ENCODE data around the gene ZDHHC12. TPM values are rescaled to one million over a fixed set of nuclear protein-coding genes. Genes with fewer than 3 reads are reported as not detected.

ZDHHC12 gene
- total and polyA plus RNA-seq, 2 of the 13 experiments (the other 11 are each of a cell fraction or from before 2014, with no cell fraction given) = 25.4 to 28.0 TPM

DNA sequence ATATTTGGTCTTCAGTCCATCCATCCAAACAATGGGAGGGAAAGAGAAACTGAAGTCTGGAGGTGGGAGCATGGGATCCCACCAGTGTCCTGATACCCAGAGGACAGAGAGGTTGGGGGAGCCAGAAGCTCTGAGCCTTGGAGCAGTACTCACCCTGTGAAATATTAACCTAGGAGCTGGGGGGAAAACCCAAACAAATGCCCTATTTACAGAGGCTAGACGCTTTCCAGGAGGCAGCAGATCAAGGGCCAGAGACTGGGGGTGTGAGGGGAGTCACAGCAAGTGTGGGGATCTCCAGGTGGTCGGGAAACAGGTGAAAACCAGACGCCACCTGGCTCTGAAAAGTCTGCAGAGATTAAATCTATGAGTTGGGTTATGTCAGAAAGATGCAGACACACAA lies 41.6 kb upstream of the ZDHHC12 start (continued):
- TF ChIP-seq, protein P1, sequence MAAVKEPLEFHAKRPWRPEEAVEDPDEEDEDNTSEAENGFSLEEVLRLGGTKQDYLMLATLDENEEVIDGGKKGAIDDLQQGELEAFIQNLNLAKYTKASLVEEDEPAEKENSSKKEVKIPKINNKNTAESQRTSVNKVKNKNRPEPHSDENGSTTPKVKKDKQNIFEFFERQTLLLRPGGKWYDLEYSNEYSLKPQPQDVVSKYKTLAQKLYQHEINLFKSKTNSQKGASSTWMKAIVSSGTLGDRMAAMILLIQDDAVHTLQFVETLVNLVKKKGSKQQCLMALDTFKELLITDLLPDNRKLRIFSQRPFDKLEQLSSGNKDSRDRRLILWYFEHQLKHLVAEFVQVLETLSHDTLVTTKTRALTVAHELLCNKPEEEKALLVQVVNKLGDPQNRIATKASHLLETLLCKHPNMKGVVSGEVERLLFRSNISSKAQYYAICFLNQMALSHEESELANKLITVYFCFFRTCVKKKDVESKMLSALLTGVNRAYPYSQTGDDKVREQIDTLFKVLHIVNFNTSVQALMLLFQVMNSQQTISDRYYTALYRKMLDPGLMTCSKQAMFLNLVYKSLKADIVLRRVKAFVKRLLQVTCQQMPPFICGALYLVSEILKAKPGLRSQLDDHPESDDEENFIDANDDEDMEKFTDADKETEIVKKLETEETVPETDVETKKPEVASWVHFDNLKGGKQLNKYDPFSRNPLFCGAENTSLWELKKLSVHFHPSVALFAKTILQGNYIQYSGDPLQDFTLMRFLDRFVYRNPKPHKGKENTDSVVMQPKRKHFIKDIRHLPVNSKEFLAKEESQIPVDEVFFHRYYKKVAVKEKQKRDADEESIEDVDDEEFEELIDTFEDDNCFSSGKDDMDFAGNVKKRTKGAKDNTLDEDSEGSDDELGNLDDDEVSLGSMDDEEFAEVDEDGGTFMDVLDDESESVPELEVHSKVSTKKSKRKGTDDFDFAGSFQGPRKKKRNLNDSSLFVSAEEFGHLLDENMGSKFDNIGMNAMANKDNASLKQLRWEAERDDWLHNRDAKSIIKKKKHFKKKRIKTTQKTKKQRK (IDR thresholded peaks at IDR 0.05; ENCODE audit: low read length) = no peak
- TF ChIP-seq SALL1 (CRISPR knock-in tag; IDR thresholded peaks at IDR 0.05) = 0 out of 2 replicates have a peak, but pooled peaks have one; percentile 9
- TF ChIP-seq, protein P2, sequence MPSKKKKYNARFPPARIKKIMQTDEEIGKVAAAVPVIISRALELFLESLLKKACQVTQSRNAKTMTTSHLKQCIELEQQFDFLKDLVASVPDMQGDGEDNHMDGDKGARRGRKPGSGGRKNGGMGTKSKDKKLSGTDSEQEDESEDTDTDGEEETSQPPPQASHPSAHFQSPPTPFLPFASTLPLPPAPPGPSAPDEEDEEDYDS (CRISPR knock-in tag; IDR thresholded peaks at IDR 0.05) = 0 out of 2 replicates have a peak, but pooled peaks have one; percentile 21
- no peak for TF ChIP-seq NBN (conservative IDR thresholded peaks at IDR 0.05)
- TF ChIP-seq RBM22 (optimal IDR thresholded peaks at IDR 0.05; ENCODE audit: low read length) = no peak
- no peak for TF ChIP-seq NFYB (CRISPR knock-in tag; IDR thresholded peaks at IDR 0.05)
- no peak for TF ChIP-seq ZNF75D (CRISPR knock-in tag; IDR thresholded peaks at IDR 0.05; ENCODE audit: borderline replicate concordance)
- no peak for TF ChIP-seq ZFP36L2 (CRISPR knock-in tag; IDR thresholded peaks at IDR 0.05)
- TF ChIP-seq, protein P3, sequence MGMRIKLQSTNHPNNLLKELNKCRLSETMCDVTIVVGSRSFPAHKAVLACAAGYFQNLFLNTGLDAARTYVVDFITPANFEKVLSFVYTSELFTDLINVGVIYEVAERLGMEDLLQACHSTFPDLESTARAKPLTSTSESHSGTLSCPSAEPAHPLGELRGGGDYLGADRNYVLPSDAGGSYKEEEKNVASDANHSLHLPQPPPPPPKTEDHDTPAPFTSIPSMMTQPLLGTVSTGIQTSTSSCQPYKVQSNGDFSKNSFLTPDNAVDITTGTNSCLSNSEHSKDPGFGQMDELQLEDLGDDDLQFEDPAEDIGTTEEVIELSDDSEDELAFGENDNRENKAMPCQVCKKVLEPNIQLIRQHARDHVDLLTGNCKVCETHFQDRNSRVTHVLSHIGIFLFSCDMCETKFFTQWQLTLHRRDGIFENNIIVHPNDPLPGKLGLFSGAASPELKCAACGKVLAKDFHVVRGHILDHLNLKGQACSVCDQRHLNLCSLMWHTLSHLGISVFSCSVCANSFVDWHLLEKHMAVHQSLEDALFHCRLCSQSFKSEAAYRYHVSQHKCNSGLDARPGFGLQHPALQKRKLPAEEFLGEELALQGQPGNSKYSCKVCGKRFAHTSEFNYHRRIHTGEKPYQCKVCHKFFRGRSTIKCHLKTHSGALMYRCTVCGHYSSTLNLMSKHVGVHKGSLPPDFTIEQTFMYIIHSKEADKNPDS (CRISPR knock-in tag; IDR thresholded peaks at IDR 0.05) = peak; percentile 47; the same call in 1 of the 2 replicates
- TF ChIP-seq, protein P4, sequence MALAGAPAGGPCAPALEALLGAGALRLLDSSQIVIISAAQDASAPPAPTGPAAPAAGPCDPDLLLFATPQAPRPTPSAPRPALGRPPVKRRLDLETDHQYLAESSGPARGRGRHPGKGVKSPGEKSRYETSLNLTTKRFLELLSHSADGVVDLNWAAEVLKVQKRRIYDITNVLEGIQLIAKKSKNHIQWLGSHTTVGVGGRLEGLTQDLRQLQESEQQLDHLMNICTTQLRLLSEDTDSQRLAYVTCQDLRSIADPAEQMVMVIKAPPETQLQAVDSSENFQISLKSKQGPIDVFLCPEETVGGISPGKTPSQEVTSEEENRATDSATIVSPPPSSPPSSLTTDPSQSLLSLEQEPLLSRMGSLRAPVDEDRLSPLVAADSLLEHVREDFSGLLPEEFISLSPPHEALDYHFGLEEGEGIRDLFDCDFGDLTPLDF (CRISPR knock-in tag; IDR thresholded peaks at IDR 0.05) = no peak
- TF ChIP-seq, protein P5, sequence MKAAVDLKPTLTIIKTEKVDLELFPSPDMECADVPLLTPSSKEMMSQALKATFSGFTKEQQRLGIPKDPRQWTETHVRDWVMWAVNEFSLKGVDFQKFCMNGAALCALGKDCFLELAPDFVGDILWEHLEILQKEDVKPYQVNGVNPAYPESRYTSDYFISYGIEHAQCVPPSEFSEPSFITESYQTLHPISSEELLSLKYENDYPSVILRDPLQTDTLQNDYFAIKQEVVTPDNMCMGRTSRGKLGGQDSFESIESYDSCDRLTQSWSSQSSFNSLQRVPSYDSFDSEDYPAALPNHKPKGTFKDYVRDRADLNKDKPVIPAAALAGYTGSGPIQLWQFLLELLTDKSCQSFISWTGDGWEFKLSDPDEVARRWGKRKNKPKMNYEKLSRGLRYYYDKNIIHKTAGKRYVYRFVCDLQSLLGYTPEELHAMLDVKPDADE (CRISPR knock-in tag; IDR thresholded peaks at IDR 0.05) = no peak
- no peak for TF ChIP-seq TCF7L2 (IDR thresholded peaks at IDR 0.05; ENCODE audit: low read depth, low read length)
- no peak for TF ChIP-seq REPIN1 (CRISPR knock-in tag; IDR thresholded peaks at IDR 0.05; ENCODE audit: borderline replicate concordance, low read depth)
- no peak for TF ChIP-seq ZNF138 (CRISPR knock-in tag; IDR thresholded peaks at IDR 0.05; ENCODE audit: low read depth)
- TF ChIP-seq PHF20 (CRISPR knock-in tag; IDR thresholded peaks at IDR 0.05) = no peak
- TF ChIP-seq ZNF562 (CRISPR knock-in tag; IDR thresholded peaks at IDR 0.05; ENCODE audit: borderline replicate concordance) = no peak
- TF ChIP-seq, protein P6, sequence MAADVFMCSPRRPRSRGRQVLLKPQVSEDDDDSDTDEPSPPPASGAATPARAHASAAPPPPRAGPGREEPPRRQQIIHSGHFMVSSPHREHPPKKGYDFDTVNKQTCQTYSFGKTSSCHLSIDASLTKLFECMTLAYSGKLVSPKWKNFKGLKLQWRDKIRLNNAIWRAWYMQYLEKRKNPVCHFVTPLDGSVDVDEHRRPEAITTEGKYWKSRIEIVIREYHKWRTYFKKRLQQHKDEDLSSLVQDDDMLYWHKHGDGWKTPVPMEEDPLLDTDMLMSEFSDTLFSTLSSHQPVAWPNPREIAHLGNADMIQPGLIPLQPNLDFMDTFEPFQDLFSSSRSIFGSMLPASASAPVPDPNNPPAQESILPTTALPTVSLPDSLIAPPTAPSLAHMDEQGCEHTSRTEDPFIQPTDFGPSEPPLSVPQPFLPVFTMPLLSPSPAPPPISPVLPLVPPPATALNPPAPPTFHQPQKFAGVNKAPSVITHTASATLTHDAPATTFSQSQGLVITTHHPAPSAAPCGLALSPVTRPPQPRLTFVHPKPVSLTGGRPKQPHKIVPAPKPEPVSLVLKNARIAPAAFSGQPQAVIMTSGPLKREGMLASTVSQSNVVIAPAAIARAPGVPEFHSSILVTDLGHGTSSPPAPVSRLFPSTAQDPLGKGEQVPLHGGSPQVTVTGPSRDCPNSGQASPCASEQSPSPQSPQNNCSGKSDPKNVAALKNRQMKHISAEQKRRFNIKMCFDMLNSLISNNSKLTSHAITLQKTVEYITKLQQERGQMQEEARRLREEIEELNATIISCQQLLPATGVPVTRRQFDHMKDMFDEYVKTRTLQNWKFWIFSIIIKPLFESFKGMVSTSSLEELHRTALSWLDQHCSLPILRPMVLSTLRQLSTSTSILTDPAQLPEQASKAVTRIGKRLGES (CRISPR knock-in tag; IDR thresholded peaks at IDR 0.05; ENCODE audit: borderline replicate concordance) = no peak
- no peak for TF ChIP-seq ASH2L (IDR thresholded peaks at IDR 0.05; ENCODE audit: insufficient read length, low read depth, low read length)
- TF ChIP-seq, protein P7, sequence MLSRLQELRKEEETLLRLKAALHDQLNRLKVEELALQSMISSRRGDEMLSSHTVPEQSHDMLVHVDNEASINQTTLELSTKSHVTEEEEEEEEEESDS (CRISPR knock-in tag; IDR thresholded peaks at IDR 0.05; ENCODE audit: borderline replicate concordance) = no peak

Data from HepG2 (cell line).